Measurements from ENCODE around the gene CDAN1. TPM values are rescaled to one million over a fixed set of nuclear protein-coding genes. Genes with fewer than 3 reads are reported as not detected.

The CDAN1 gene
- total and polyA plus RNA-seq, 12 donors, result 3.6 to 40.8 (median 14.8) TPM

GRCh38 chr15:42744195-42744594 lies 7.3 kb upstream of the CDAN1 start:
- peaks cover 0 to 4% of the 10 kb centered on the region in 2 donors for H3K36me3 ChIP-seq (replicated peaks in 1 of 2)
- no peak for DNase-seq
- 76 to 91% (median 85%) methylated on average over 1 of the region's 1 CpG for WGBS, 4 donors
- TF ChIP-seq CTCF (IDR thresholded peaks at IDR 0.05) (no peak), POLR2A (IDR thresholded peaks at IDR 0.05) (no peak)
- no peak overlapping the region for H3K4me3 ChIP-seq
- intact Hi-C loops (cut with DNase I), result no loop called here
- no peaks in the 10 kb centered on the region for H3K27me3 ChIP-seq
- H3K4me1 ChIP-seq (replicated peaks in 1 of 2), result peaks cover 0 to 4% of the 10 kb centered on the region in 2 donors
- no peak overlapping the region for H3K27ac ChIP-seq
- no peaks in the 10 kb centered on the region for H3K9me3 ChIP-seq (replicated peaks in 1 of 3)

GRCh38 chr15:42742149-42742548 lies 5.2 kb upstream of the CDAN1 start:
- H3K27me3 ChIP-seq, result no peaks in the 10 kb centered on the region
- no peaks in the 10 kb centered on the region for H3K9me3 ChIP-seq (replicated peaks in 1 of 3)
- TF ChIP-seq CTCF (IDR thresholded peaks at IDR 0.05), result no peak
- TF ChIP-seq POLR2A (IDR thresholded peaks at IDR 0.05), result no peak
- 84 to 92% (median 90%) methylated on average over 4 of the region's 4 CpGs for WGBS, 4 donors
- peaks cover 7 to 11% of the 10 kb centered on the region in 2 donors for H3K4me1 ChIP-seq (replicated peaks in 1 of 2)
- no peak overlapping the region for H3K4me3 ChIP-seq
- peaks cover 0 to 4% of the 10 kb centered on the region in 2 donors for H3K36me3 ChIP-seq (replicated peaks in 1 of 2)
- intact Hi-C loops (cut with DNase I), result no loop called here
- no peak overlapping the region for H3K27ac ChIP-seq
- DNase-seq, result no peak

GRCh38 chr15:42741710-42742109 lies 4.8 kb upstream of the CDAN1 start:
- Histone ChIP-seq H3K27ac (no peak overlapping the region), H3K4me3 (no peak overlapping the region), H3K36me3 (replicated peaks in 1 of 2) (peaks cover 0 to 4% of the 10 kb centered on the region in 2 donors), H3K4me1 (replicated peaks in 1 of 2) (peaks cover 7 to 11% of the 10 kb centered on the region in 2 donors), H3K27me3 (no peaks in the 10 kb centered on the region), H3K9me3 (replicated peaks in 1 of 3) (no peaks in the 10 kb centered on the region)
- intact Hi-C loops (cut with DNase I), result no loop called here
- TF ChIP-seq POLR2A (IDR thresholded peaks at IDR 0.05) (no peak), CTCF (IDR thresholded peaks at IDR 0.05) (no peak)
- WGBS, 4 donors, result 73 to 84% (median 80%) methylated on average over 2 of the region's 2 CpGs
- DNase-seq, result no peak

- H3K36me3 ChIP-seq (replicated peaks in 1 of 2), result peaks cover 0 to 14% of the 10 kb centered on the region in 2 donors
- H3K4me1 ChIP-seq (replicated peaks in 1 of 2), result peaks cover 14 to 29% of the 10 kb centered on the region in 2 donors
- no peak for TF ChIP-seq POLR2A (IDR thresholded peaks at IDR 0.05)
- TF ChIP-seq CTCF (IDR thresholded peaks at IDR 0.05), result no peak
- peak overlapping the region; percentile 29 to 97 (median 87) for H3K27ac ChIP-seq
- H3K27me3 ChIP-seq, result no peaks in the 10 kb centered on the region
- WGBS, 4 donors, result 75 to 78% (median 76%) methylated on average over 21 of the region's 21 CpGs
- intact Hi-C loops (cut with DNase I), result loop anchor here in 1 of 2 donors (10.0 kb wide), 1 partner anchor 187 kb away; the partner anchor contains the start of gene TTBK2
- peak in 2 of 7 donors; percentile 14 to 49 for DNase-seq
- H3K4me3 ChIP-seq, result peak overlapping the region in 2 of 4 donors; percentile 95 to 98
- H3K9me3 ChIP-seq (replicated peaks in 1 of 3), result no peaks in the 10 kb centered on the region
These were observed 801 bp upstream of the CDAN1 start for GRCh38 chr15:42737529-42738328.
